A549 (cell line): ENCODE data around the gene TMEM232. TPM values are rescaled to one million over a fixed set of nuclear protein-coding genes. Genes with fewer than 3 reads are reported as not detected.
"Not testable (repeated sequence)": the region's sequence is repeated elsewhere in the genome, so short reads cannot be mapped to it uniquely, and the experiment has no call there.

Source experiments
- ATAC-seq, 2 experiments: fragments of 200-7000 bp in 1 of 2; fragments of >200 bp in 1 of 2; cut with Nextera tagmentation in 1 of 2; cut with Tn5 transposase in 1 of 2; 3 replicates each; pipeline versions ENCODE4 v1.8.0 to v1.9.1; 2018 to 2020; ENCODE audit warnings: mild to moderate bottlenecking in 1 of 2, moderate library complexity in 1 of 2
- CTCF ChIA-PET: fragments of 300-600 bp; sonication (Branson Sonifier 250); formaldehyde crosslinking; extraction: SDS; loops from one replicate; lab custom pipeline; 2021; ENCODE audit warnings: antibody characterized with exemption, inconsistent platforms; lab: Yijun Ruan, JAX
- POLR2A ChIA-PET: fragments of 350-600 bp; formaldehyde crosslinking; extraction: SDS; loops from one replicate; lab custom pipeline; 2021; ENCODE audit warnings: antibody characterized with exemption, inconsistent platforms; lab: Yijun Ruan, JAX
- DNase-seq, 2 experiments: peaks; one replicate each; pipeline versions ENCODE4 v3.0.0 to v3.0.0-alpha.2; 2011 to 2016; ENCODE audit warnings: low read depth in 1 of 2, low spot score in 1 of 2
- FAIRE-seq: peaks from 2 replicates; lab custom pipeline; 2011; peaks lifted over from hg19 to GRCh38; lab: Jason Lieb, UNC
- H3K27ac ChIP-seq, 2 experiments: fragments of >200 bp; sonication (Bioruptor Twin); formaldehyde crosslinking; 3 replicates each; pipeline ENCODE4 v1.5.1; 2016 to 2017
- H3K4me1 ChIP-seq: fragments of >200 bp; sonication (Bioruptor Twin); formaldehyde crosslinking; 3 replicates; pipeline ENCODE4 v1.6.1; 2016
- H3K4me2 ChIP-seq: fragments of >200 bp; sonication (Bioruptor Twin); formaldehyde crosslinking; 3 replicates; pipeline ENCODE4 v1.6.1; 2016
- H3K4me3 ChIP-seq: fragments of >200 bp; sonication (Bioruptor Twin); formaldehyde crosslinking; 3 replicates; pipeline ENCODE4 v1.5.1; 2016
- H3K9me3 ChIP-seq: fragments of >200 bp; sonication (Bioruptor Twin); formaldehyde crosslinking; 3 replicates; pipeline ENCODE4 v1.6.1; 2016
- CBX8 ChIP-seq: fragments of 200-600 bp; sonication (generic); IDR thresholded peaks from 2 replicates; pipeline ENCODE4 v1.6.1; 2016
- CEBPB ChIP-seq, 2 experiments: fragments of >200 bp in 1 of 2; sonication (Bioruptor Twin) in 1 of 2; formaldehyde crosslinking in 1 of 2; IDR thresholded peaks; 2 replicates each; pipeline ENCODE4 v1.6.1; 2012 to 2016
- CHD4 ChIP-seq: fragments of 200-600 bp; sonication (generic); IDR thresholded peaks from 2 replicates; pipeline ENCODE4 v1.6.1; 2016; ENCODE audit warnings: antibody characterized with exemption, mild to moderate bottlenecking, borderline replicate concordance
- EHF ChIP-seq: fragments of 250-450 bp; sonication (Bioruptor Pico); IDR thresholded peaks from 2 replicates; pipeline ENCODE4 v1.5.0; 2020; ENCODE audit warnings: mild to moderate bottlenecking
- EHMT2 ChIP-seq: fragments of 200-600 bp; sonication (generic); IDR thresholded peaks from 2 replicates; pipeline ENCODE4 v1.6.1; 2016; ENCODE audit warnings: antibody characterized with exemption, low read depth, mild to moderate bottlenecking, moderate library complexity
- FOSL2 ChIP-seq, 2 experiments: fragments of 450-650 bp in 1 of 2; fragments of >200 bp in 1 of 2; sonication (Bioruptor Twin) in 1 of 2; formaldehyde crosslinking; IDR thresholded peaks; 2 replicates each; pipeline versions ENCODE4 v1.5.0 to v1.6.1; 2016 to 2020; ENCODE audit warnings: mild to moderate bottlenecking in 1 of 2, moderate library complexity in 1 of 2
- HDAC2 ChIP-seq: fragments of 200-600 bp; sonication (generic); IDR thresholded peaks from 2 replicates; pipeline ENCODE4 v1.6.1; 2016
- HEYL ChIP-seq: fragments of 250-450 bp; sonication (Bioruptor Pico); IDR thresholded peaks from 2 replicates; pipeline ENCODE4 v1.8.0; 2021; ENCODE audit warnings: mild to moderate bottlenecking, moderate library complexity
- JUN ChIP-seq, 2 experiments: fragments of >200 bp; sonication (Bioruptor Twin); formaldehyde crosslinking; IDR thresholded peaks; 2 replicates in 1 of 2; 3 replicates in 1 of 2; pipeline ENCODE4 v1.6.1; 2016 to 2017
- JUNB ChIP-seq: fragments of >200 bp; sonication (Bioruptor Twin); formaldehyde crosslinking; IDR thresholded peaks from 2 replicates; pipeline ENCODE4 v1.6.1; 2016
- KDM1A ChIP-seq: fragments of 200-600 bp; sonication (generic); IDR thresholded peaks from 2 replicates; pipeline ENCODE4 v1.6.1; 2016; ENCODE audit warnings: low read depth, mild to moderate bottlenecking
- MAFK ChIP-seq: fragments of 450-650 bp; IDR thresholded peaks from 2 replicates; pipeline ENCODE4 v1.6.1; 2014; ENCODE audit not compliant: partially characterized antibody
- NFE2L2 ChIP-seq: fragments of 150-350 bp; conservative IDR thresholded peaks from 2 replicates; pipeline ENCODE4 v1.6.1; 2014; ENCODE audit warnings: low read length
- POLR2AphosphoS2 ChIP-seq: conservative IDR thresholded peaks from 2 replicates; pipeline ENCODE4 v1.6.1; 2012; ENCODE audit warnings: low read length, improper control_type of control experiment, inconsistent platforms
- RAD21 ChIP-seq, 2 experiments: fragments of >200 bp in 1 of 2; sonication (Bioruptor Twin) in 1 of 2; formaldehyde crosslinking in 1 of 2; IDR thresholded peaks in 1 of 2; conservative IDR thresholded peaks in 1 of 2; 2 replicates in 1 of 2; 3 replicates in 1 of 2; pipeline ENCODE4 v1.6.1; 2012 to 2018; ENCODE audit warnings: inconsistent platforms in 1 of 2
- RARB ChIP-seq: fragments of 250-450 bp; sonication (Bioruptor Pico); IDR thresholded peaks from 2 replicates; pipeline ENCODE4 v1.8.0; 2021; ENCODE audit warnings: mild to moderate bottlenecking, moderate library complexity
- TFCP2L1 ChIP-seq: fragments of 250-450 bp; sonication (Bioruptor Pico); IDR thresholded peaks from 2 replicates; pipeline ENCODE4 v1.5.0; 2021; ENCODE audit warnings: mild to moderate bottlenecking
- TP53 ChIP-seq: fragments of 250-450 bp; sonication (Bioruptor Pico); IDR thresholded peaks from 2 replicates; pipeline ENCODE4 v1.5.0; 2021; ENCODE audit warnings: mild to moderate bottlenecking, moderate library complexity
- ZC3H11A ChIP-seq: fragments of 450-650 bp; IDR thresholded peaks from 2 replicates; pipeline ENCODE4 v1.6.1; 2014; ENCODE audit warnings: antibody characterized with exemption, mild to moderate bottlenecking
- ZNF302 ChIP-seq: fragments of 250-450 bp; sonication (Bioruptor Pico); IDR thresholded peaks from 2 replicates; pipeline ENCODE4 v1.9.0; 2021; ENCODE audit warnings: inconsistent platforms, mild to moderate bottlenecking, moderate library complexity
- ZSCAN20 ChIP-seq: fragments of 250-450 bp; sonication (Bioruptor Pico); IDR thresholded peaks from 2 replicates; pipeline ENCODE4 v1.8.0; 2022; ENCODE audit warnings: mild to moderate bottlenecking, moderate library complexity
- WGBS: methylation state at CpG from one replicate; pipeline ENCODE4 v1.1.6; 2017; ENCODE audit errors: missing lambda C conversion rate; 5-methylcytosine and 5-hydroxymethylcytosine counted together
- polyA plus RNA-seq, 4 experiments: library from polyadenylated mRNA; depleted of rRNA in 3 of 4; stranded (reverse); fragments of >200 nt; fragmentation: RNase III in 1 of 4; extraction: RNeasy Plus Mini Kit Qiagen cat#74134 plus additional on column Dnase treatment in 1 of 4; gene quantifications; 2 replicates in 3 of 4; 3 replicates in 1 of 4; pipeline ENCODE4 v1.2.3, GENCODE V29; 2011 to 2017
- TF ChIP-seq, protein P1 (sequence below): IDR thresholded peaks from 2 replicates; pipeline ENCODE4 v1.6.1; 2012
- TF ChIP-seq, protein P2 (sequence below): IDR thresholded peaks from 2 replicates; pipeline ENCODE4 v1.6.1; 2012
- TF ChIP-seq, protein P3 (sequence below): fragments of 150-350 bp; IDR thresholded peaks from 2 replicates; pipeline ENCODE4 v1.6.1; 2014; ENCODE audit warnings: low read depth, mild to moderate bottlenecking, low read length

The TMEM232 gene
- polyA plus RNA-seq, 2 of the 4 experiments (the other 2 are of a cell fraction) = 0.12 to 0.39 TPM

DNA sequence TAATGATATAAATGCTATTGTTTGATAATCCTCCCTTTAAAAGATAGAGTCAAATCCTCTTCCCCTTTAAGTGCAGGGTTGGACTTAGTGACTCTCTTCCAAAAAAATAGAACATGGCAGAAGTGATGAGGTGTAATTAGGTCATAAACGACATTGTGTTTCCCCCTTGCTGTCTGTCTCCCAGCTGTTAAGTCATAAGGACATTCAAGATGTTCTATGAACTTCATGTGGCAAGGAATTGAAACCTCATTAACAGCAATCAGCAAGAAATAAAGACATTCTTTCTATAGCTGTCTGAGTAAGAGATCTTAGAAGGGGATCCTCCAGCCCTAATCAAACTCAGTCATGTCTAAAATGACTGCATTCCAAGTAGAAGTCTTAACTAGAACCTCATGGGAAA is 9.1 kb upstream of the TMEM232 start:
- DNase-seq = no peak
- Histone ChIP-seq H3K27ac (no peak overlapping the region), H3K9me3 (no peaks in the 10 kb centered on the region), H3K4me3 (no peak overlapping the region), H3K4me2 (no peak overlapping the region), H3K4me1 (peaks cover 7% of the 10 kb centered on the region; the same call in 1 of the 3 replicates)
- no peak for ATAC-seq
- 0% methylated on average over 1 of the region's 1 CpG for WGBS
- no peak for FAIRE-seq
- ChIA-PET CTCF (no interaction called here), POLR2A (no interaction called here)
- no peak for TF ChIP-seq KDM1A
- TF ChIP-seq, protein P1, sequence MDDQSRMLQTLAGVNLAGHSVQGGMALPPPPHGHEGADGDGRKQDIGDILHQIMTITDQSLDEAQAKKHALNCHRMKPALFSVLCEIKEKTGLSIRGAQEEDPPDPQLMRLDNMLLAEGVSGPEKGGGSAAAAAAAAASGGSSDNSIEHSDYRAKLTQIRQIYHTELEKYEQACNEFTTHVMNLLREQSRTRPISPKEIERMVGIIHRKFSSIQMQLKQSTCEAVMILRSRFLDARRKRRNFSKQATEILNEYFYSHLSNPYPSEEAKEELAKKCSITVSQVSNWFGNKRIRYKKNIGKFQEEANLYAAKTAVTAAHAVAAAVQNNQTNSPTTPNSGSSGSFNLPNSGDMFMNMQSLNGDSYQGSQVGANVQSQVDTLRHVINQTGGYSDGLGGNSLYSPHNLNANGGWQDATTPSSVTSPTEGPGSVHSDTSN = no peak
- no peak for TF ChIP-seq HDAC2
- no peak for TF ChIP-seq CBX8
- TF ChIP-seq ZNF302 (CRISPR knock-in tag) = no peak
- TF ChIP-seq EHF = no peak
- no peak for TF ChIP-seq CEBPB (IDR thresholded peaks at IDR 0.05)
- no peak for TF ChIP-seq NFE2L2
- no peak for TF ChIP-seq TFCP2L1
- no peak for TF ChIP-seq RARB
- no peak for TF ChIP-seq EHMT2
- TF ChIP-seq JUN (IDR thresholded peaks at IDR 0.05) = no peak

DNA sequence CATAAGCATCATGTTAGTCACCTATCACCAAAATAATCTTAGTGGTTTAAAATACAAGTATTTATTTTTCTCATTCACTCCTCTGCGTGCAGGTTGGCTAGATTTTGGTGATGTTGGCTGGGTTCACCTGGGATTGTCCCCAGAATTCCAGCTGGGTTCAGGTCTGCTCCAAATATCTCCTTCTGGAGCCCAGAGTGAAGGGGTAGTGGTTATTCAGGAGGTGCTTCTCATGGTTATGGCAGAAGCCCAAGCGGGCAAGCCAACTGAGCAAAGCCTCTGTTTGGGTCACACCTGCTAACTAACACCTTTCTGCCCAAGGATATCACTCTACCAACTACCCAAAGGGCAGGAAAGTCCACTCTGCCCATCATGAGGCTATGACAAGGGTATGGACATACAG is 7.6 kb upstream of the TMEM232 start:
- ChIA-PET POLR2A (no interaction called here), CTCF (no interaction called here)
- H3K4me3 ChIP-seq = no peak overlapping the region
- DNase-seq (no peak), ATAC-seq (no peak), FAIRE-seq (no peak)
- WGBS = 33% methylated on average over 1 of the region's 2 CpGs
- no peaks in the 10 kb centered on the region for H3K4me1 ChIP-seq
- H3K27ac ChIP-seq = no peak overlapping the region
- H3K4me2 ChIP-seq = no peak overlapping the region
- no peak for TF ChIP-seq MAFK
- TF ChIP-seq TFCP2L1 = no peak
- TF ChIP-seq, protein P2, sequence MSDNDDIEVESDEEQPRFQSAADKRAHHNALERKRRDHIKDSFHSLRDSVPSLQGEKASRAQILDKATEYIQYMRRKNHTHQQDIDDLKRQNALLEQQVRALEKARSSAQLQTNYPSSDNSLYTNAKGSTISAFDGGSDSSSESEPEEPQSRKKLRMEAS = no peak
- TF ChIP-seq, protein P3, sequence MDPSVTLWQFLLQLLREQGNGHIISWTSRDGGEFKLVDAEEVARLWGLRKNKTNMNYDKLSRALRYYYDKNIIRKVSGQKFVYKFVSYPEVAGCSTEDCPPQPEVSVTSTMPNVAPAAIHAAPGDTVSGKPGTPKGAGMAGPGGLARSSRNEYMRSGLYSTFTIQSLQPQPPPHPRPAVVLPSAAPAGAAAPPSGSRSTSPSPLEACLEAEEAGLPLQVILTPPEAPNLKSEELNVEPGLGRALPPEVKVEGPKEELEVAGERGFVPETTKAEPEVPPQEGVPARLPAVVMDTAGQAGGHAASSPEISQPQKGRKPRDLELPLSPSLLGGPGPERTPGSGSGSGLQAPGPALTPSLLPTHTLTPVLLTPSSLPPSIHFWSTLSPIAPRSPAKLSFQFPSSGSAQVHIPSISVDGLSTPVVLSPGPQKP = no peak
- no peak for TF ChIP-seq ZC3H11A
- no peak for TF ChIP-seq ZNF302 (CRISPR knock-in tag)
- TF ChIP-seq RAD21 (conservative IDR thresholded peaks at IDR 0.05 in 1 of 2, IDR thresholded peaks at IDR 0.05 in 1 of 2) = no peak
- no peak for TF ChIP-seq FOSL2 (IDR thresholded peaks at IDR 0.05)
- TF ChIP-seq FOSL2 (CRISPR knock-in tag; IDR thresholded peaks at IDR 0.05) = no peak
- TF ChIP-seq ZSCAN20 (CRISPR knock-in tag) = no peak
- no peak for TF ChIP-seq JUNB
- TF ChIP-seq CHD4 = no peak
- no peak for TF ChIP-seq TP53 (CRISPR knock-in tag)
- TF ChIP-seq CEBPB (IDR thresholded peaks at IDR 0.05) = no peak
- TF ChIP-seq KDM1A = no peak
- TF ChIP-seq POLR2AphosphoS2 = no peak
- TF ChIP-seq HEYL = no peak
- H3K9me3 ChIP-seq = no peaks in the 10 kb centered on the region

DNA sequence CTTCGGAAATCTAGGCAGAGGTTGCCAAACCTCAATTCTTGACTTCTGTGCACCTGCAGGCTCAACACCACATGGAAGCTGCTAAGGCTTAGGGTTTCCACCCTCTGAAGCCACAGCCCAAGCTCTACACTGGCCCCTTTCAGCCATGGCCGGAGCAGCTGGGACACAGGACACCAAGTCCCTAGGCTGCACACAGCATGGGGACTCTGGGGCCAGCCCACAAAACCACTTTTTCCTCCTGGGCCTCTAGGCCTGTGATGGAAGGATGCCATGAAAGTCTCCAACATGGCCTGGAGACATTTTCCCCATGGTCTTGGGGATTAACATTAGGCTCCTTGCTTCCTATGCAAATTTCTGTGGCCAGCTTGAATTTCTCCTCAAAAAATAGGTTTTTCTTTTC is 5.0 kb upstream of the TMEM232 start:
- H3K9me3 ChIP-seq, DNase-seq, FAIRE-seq, H3K27ac ChIP-seq, H3K4me2 ChIP-seq, POLR2A ChIA-PET, H3K4me3 ChIP-seq, CTCF ChIA-PET, H3K4me1 ChIP-seq, ATAC-seq: not testable (repeated sequence)
- 20% methylated on average over 2 of the region's 2 CpGs for WGBS
